GM21447 (cell line): ENCODE results near the gene ANKRD23.
"Not testable (repeated sequence)": the region's sequence is repeated elsewhere in the genome, so short reads cannot be mapped to it uniquely, and the experiment has no call there.

Source experiments
- ATAC-seq: cut with Tn5 transposase; IDR thresholded peaks from one replicate; pipeline ENCODE4 v1.9.1; 2021; ENCODE audit not compliant: unreplicated experiment

ANKRD23 gene

GRCh38 chr2:96843538-96844268 lies at the start of gene ANKRD23:
TSS of gene ANKRD23 (minus strand) at chr2:96844021. CDS start at chr2:96843992, 29 bp downstream.
- no peak for ATAC-seq

GRCh38 chr2:96891591-96892333 lies 47.9 kb upstream of the ANKRD23 start:
- no peak for ATAC-seq

GRCh38 chr2:96890726-96891385 lies 47.0 kb upstream of the ANKRD23 start:
- ATAC-seq: no peak

- ATAC-seq: no peak
These were observed 46.4 kb upstream of the ANKRD23 start for GRCh38 chr2:96890252-96890651.

GRCh38 chr2:96889502-96889901 lies 45.7 kb upstream of the ANKRD23 start:
- ATAC-seq: not testable (repeated sequence)

DNA sequence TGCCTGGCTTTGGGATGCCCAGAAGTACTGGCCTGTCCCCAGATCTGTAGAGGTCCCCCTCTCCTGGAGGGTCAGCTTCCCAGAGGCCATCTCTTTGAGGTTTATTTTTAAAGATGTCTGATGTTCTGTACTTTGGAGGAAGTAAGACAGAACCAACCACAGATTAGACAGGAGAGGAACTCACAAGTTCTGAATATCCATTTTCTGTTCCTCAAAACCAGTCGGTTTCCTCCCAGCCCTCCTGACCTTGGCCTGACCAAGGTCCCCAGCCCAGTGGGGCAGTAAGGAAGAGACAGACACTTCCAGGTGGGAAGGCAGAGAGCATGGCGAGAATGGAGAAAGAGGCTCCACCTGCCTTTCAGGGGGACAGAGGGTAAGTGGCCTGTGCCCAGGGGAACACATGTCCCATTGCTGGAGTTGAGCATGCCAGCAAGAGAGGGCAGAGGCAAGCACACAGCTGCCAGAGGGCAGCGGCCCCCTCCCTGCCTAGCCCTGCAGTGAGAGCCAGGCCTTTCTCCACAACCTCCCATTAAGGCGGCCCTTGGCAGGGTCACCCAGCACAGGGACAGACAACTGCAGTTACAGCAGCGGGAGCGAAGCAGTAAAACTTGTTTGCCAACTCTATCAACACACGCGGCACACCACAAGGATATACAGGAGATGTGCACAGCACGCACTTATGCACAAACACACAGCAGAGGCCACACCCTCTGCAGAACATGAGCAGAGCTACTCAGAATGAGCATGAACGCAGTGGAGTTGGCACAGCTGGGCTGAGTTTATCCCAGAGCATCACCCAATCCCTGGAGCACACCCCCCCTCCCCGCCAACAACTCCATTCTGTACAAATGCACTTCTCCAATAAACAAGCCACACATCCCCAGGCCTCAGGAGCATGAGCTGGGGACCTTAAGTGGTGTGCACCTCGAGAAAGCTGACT lies 44.5 kb upstream of the ANKRD23 start:
- no peak for ATAC-seq

DNA sequence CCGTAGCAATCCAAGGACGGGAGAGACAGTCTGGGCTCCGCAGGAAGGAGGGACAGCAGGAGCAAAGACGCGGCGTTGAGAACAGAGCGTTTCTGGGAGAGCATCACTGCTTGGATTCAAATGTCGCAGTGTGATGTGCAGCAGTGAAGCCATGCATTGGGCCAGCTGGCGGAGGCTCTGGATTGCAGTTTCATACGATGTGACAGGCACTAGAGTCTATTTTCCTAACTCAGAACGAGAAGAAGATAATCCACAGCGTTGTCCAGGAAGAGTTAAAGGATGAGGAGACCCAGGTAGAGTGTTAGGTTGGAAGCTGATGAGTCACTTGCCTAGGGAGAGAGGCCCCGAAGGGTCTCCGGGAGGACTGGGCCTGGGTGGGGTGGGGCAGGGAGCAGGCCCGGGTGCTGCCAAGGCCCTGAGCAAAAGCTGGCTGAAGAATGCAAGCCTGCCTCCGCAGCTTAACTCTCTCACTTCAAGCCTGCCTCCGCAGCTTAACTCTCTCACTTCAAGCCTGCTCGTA lies 43.7 kb upstream of the ANKRD23 start:
- ATAC-seq: no peak

- no peak for ATAC-seq
These were observed 41.9 kb upstream of the ANKRD23 start for GRCh38 chr2:96885432-96886347.

DNA sequence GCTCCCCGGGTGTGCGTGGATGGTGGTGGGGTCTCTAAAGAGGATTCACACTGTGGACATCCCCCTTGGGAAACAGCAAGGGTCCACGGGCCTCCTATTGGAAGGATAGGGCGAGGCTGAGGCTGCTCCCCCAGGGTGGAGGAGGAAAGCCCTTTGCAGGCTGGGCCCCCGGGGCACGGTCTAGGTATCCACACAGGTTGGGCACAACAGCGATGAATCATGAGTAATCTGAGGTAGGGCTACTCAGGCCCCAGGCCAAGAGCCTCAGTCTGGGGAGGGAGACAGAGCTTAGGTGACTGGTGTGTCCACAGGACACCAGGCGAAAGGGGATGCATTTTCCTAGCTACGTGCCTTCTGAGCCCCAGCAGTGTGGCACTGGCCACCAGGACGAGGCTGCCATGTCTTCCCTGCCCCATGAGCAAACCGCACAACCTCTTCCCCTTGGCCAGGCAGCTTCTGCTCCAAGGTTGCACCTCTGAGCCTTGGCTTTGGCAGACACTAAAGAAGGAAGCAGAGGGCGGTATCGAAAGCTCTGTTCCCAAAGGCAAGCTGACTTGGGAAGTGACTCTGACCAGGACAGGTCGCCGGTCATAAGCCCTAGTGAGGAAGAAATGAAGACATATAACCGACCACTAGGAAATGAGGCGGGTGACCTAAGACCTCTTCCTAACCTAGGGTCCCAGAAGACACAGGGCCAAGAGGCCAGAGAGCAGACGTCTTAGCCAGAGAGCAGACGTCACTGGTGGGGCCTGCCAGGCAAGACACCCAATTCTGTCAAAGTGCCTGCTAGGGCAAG lies 40.7 kb upstream of the ANKRD23 start:
- no peak for ATAC-seq

DNA sequence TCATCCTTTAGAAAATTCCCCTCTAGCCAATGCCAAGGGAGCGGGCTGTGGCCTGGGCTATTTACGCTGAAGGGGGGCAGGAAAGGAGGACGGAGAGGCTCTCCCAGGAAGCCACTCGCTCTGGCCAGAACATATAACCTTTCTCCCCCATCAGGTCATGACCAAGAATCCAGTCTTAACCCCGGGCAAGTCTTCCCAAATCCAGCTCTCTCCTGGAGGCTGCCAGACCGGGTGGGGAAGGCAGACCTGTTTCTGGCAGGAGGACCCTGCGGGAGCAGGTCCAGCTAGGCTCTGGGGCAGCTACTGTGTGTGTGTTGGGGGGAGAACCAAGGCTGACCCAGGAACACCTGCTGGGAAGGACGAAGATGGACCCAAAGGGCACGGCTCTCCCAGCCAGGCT lies 39.5 kb upstream of the ANKRD23 start:
- ATAC-seq: no peak

DNA sequence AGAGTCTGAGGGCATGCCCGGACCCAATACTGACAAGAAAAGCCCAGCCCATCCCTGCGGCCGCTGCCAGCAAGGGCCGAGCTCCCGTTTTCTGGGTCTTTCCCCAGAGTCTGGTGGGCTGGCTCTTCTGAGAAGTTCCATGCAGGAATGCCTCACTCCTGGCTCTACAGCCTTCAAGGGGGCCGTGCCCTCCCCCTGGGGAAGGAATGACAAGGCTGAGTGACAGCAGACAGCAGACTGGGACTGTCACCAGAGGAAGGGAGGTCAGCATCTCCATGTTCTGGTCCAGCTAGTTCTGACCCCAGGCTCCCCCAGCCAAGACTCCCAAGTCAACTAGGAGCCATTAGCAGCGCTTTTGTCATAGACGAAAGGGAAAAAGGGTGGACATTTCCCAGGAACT lies 39.1 kb upstream of the ANKRD23 start:
- ATAC-seq: no peak

DNA sequence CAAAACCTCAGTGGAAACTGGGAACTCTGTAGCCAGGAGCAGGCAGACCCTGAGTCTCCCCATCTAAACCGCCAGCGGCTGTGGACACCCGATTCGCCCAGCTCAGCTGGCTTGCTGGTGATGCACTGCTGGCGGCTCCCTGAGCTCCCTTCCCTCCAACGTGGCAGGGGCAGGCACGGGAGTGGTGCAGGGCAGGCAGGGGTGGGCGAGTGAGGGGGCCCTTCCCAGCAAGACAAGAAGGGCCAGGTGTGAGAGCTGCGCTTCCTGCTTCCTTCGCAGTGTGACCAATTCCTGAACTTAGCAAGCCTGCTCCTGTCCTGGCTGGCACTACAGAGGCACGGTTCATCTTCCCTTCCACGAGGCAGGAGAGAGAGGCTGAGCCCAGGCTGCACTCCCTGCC lies 38.4 kb upstream of the ANKRD23 start:
- ATAC-seq: no peak

GRCh38 chr2:96881349-96882195 lies 37.8 kb upstream of the ANKRD23 start:
- no peak for ATAC-seq

- ATAC-seq: no peak
These were observed 37.1 kb upstream of the ANKRD23 start for GRCh38 chr2:96880891-96881273.

DNA sequence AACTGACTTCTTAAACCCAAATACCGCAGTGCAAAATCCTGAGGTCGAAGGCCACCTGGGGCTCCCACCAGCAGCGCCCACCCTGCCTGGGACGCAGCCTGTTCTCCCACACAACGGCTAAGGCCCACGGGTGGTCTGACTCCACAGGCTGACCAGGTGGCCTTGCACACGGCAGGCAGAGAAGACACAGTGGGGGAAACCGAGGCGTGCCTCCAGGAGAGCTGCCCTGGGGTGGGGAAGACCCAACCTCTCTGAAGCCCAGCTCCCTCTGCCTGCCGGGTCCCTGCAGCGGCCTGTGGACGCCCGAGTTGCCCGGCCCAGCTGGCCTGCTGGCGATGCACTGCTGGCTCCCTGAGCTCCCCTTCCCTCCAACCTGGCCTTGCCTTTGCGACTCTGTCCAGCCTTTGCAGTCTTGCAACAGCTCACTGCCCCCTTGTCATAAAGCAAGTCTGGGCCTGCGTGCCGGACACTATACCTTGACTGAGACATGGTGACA lies 35.8 kb upstream of the ANKRD23 start:
- ATAC-seq: no peak

DNA sequence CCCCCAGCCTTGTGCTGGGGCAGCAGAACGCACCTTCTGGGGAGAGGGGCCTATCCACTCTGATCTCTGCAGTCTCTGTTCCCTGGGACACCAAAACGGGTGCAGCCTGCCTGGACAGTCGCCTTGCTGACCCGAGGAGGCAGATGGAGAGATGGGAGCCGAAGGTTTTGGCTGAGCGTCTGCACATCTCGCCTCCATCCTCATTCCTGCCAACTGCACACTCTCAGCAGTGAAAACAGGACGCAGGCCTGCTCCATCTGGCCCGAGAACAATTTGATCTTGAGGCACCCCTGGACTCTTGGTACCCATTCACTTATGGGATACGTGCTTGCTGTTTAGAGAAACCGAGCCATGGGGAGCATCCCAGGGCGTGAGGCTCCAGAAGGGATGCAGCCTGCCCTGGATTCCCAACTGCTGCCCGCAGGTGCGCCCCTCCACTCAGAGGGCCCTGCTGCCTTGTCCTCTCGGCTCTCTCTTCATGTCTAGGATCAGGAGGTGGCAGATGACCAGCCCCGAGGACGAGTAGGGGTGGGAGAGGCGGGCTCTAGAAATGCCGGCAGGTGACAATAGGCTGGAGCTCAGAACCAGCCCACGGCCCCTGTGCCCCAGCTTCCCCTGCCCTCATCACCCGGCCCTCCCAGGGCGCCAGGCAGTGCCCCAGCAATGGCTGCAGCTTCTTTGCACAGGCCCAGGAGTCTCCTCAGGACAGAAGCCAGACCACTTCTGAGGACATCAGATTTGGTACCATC lies 35.1 kb upstream of the ANKRD23 start:
- no peak for ATAC-seq

DNA sequence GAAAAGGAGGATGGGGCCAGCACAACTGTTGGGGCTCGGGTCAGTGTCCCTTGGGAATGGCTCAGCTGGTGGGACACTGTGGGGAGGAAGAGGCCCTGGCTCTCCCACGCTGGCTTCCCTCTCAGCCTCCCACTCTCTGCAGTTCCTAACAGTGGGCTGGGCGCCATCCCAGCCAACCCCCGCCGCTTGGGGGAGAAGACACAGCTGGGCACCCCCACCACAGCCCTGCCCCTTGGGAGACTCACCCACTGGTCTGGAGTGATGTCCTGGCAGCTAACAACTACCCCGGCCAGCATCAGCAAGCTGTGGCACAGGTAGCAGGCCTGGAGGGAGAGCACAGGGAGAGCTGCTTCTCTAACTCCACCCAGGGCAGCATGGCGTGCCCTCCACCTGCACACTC lies 34.4 kb upstream of the ANKRD23 start:
- ATAC-seq: no peak
